Stimulated activated CD8-positive, alpha-beta memory T cell treated with anti-CD3 and anti-CD28 coated beads, Interleukin-15, amount 100 ng/mL, for 4 hours (primary cell): ENCODE measurements around the gene USP36.

Source experiments
- DNase-seq, 2 donors: peaks; one replicate each; pipeline ENCODE4 v3.0.0-alpha.2; 2020; ENCODE audit warnings: low read depth in 2 of 2

USP36 gene

DNA sequence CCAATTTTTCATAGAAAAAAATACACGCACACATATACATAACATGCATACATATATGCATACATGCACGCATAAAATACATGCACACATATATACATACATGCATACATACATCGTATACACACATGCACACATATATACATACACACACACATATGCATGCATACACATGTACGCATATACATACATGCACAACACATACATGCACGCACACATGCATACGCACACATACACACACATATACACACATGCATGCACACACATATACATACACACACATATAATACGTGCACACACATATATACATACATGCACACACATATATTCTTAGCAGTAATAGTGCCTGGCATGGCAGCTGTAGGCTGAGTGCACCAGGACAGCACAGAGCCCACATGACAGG, 24.9 kb downstream of the USP36 start:
- DNase-seq = no peak

DNA sequence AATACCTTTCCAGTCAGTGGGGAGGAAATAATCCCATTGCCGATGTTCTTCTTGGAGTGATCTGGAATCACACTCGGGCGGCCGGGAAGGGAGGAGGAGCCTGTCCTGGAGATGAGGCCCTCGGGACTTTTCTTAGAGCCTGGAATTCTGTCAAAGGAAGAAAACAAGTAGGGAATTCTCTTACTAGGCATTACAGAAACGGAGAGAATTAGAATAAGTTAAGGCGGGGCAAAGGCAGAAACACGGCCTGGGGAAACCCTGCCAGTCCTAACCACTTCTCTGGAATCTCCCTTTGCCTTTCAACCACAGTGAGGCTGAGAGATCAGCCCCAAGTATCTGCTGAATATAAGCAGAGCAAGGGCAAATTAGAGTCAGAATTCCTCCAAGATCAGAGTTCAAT, 27.8 kb downstream of the USP36 start:
- no peak for DNase-seq

DNA sequence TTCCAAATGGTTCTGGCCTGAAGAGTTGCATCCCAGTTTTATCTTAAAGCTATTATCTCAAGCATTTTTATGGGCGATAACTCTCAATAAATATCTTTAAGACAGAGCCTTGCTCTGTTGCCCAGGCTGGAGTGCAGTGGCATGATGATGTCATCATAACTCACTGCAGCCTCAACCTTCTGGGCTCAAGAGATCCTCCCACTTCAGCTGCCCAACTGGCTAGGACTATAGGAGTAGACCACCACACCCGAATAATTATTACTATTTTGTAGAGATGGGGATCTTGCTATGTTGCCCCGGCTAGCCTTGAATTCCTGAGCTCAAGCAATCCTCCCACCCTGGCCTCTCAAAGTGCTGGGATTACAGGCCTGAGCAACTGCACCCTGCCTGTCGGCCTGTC, 32.5 kb downstream of the USP36 start:
- DNase-seq = no peak

DNA sequence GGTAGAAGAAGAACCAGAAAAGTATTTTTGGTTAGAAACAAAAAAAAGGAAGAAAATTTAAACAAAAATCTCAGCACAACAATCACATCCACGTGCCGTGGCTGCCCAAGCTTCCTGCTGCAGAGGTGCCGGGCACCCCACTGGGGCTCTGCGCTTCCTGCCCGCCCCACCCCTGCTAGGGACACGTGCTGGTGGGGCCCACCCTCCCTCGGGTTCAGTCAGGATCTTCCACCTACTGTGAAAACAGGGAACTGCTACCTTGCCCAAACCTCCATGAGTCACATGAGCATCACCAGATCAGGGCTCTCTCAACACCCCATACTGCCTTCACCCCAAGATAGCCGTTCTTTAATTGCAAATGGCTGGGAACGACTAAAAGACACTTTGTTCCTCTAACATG, 34.2 kb downstream of the USP36 start:
- DNase-seq = peak in 1 of 2 donors; percentile 40

DNA sequence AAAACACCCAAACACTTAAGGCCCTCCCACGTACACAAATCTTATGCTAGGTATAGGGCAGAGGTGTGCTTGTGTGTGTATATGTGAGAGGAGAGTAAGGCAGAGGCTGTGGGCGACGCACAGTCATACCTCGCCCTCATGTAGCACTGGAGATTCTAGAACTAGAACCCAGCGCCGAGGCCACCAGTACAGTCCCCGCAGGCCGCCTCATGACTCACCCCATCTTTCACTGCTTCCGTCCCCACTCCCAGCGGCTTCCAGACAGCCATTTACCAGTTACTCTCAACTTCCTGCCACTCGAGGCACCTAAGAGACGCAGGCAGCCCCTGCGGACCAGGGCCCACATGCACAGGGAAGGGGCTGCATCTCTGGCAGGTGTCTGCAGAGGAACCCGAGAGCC, 35.3 kb downstream of the USP36 start:
- peak; percentile 50 to 54 for DNase-seq

DNA sequence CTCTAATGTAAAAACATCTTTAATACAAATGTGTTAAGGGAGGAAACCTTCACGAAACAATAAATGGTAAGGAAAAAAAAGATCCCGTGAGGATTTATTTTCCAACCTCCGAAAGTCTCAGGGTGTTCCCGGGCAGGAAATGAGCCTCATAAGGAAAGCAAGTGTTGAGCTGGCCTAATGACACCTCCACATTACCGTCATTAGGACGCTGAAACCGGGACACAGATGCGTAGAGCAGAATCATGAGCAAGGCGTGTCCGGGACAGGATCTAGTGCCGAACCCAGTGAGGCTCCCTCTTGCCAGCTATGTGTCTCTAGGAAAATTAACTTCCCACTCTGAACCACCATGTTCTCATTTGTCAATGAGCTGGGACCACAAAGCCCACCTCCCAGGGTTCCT, 35.8 kb downstream of the USP36 start:
- DNase-seq = no peak

DNA sequence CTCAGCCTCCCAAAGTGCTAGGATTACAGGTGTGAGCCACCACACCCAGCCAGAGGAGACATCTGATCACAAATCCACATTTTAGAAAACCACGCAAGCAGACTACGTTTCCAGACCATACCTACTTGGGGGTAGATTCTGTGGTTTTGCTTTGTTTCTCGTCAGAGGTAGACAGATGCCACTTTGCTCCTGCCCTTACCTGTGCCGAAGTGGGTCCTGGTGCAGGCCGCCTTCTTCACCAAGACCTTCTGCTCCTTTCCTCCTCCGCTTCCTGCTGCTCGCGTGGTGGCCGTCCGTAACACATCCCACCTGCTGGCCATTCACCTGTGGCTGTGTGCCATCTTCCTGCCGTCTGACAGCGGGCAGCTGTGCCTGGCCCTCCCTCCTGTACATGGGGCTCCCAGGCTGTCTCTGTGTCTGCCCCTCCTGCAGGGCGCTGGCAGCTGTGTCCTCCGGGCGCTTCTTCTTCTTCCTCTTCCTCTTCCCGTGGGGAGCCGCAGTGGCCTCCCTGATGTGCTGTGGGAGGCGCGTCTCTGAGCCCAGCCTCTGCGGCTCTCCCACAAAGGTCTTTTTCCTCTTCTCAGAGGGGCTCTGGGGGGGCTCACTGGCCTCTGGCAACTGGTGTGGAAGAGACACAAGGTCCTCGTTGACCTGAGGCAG, 37.3 kb downstream of the USP36 start:
- DNase-seq = no peak

DNA sequence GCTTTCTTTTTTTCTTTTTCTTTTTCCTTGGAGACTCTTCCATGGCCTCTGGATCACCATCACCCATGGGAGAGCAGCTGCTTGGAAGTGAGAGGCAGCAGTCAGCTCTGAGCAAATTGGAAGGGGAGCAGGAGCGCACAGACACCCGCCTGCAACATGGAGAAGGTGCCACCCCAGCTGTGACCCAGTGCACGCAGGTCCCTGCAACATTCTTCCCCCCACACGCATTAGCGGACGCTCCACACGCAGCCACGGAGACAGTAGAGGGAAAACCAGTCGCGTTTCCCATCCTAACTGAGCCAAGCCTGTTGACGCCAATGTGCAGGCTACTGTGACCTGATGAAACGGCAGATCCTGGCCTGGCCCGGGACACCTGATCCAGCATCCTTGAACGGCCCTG, 38.2 kb downstream of the USP36 start:
- no peak for DNase-seq

DNA sequence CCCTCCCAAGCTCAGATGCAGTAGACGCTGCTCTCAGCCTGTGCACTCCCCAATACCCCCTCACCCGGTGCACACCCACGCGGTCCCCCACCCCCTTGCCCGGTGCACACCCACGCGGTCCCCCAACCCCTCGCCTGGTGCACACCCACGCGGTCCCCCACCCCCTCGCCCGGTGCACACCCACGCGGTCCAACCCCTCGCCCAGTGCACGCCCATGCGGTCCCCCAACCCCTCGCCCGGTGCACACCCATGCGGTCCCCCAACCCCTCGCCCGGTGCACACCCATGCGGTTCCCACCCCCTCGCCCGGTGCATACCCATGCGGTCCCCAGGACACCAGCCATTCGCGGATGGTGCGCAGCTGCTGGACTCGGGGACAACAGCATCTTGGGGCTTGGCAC, 38.6 kb downstream of the USP36 start:
- DNase-seq = no peak

DNA sequence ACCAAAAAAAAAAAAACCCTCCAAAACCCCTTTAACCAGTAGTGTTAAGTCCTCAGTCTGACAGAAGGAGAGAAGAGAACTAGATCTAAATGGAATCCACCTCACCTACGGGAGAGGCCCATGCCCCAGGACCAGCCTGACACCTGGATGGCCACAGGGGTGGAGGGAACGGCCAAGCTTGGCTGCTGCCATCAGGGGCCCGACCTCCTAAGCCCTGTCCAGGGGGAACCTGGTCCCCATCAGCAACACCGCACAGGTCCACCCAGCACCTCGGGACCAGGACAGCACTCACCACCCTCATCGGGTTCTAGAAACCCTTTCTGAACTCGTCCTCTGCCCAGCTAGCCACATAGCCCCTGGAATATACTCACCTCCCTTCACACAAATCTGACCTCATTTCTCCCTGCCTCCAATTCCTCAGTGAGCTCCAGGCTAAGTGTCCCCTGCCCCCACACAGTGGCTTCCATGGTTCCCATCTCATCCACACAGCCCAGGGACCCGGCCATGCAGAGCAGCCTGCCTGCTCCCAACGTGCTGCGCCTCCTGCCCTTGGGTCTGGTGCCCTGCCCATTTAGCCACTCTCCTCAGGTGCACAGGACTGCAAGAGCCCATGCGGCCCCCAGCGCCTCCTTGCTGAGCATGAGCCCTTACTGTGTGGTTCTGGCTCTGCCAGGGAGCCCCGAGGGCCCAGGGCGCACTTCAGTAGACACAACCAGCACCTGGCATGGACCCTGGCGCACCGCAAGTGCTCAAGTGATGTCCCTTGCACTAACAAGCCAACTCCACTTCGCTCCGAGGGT, 40.3 kb downstream of the USP36 start:
- DNase-seq = no peak

DNA sequence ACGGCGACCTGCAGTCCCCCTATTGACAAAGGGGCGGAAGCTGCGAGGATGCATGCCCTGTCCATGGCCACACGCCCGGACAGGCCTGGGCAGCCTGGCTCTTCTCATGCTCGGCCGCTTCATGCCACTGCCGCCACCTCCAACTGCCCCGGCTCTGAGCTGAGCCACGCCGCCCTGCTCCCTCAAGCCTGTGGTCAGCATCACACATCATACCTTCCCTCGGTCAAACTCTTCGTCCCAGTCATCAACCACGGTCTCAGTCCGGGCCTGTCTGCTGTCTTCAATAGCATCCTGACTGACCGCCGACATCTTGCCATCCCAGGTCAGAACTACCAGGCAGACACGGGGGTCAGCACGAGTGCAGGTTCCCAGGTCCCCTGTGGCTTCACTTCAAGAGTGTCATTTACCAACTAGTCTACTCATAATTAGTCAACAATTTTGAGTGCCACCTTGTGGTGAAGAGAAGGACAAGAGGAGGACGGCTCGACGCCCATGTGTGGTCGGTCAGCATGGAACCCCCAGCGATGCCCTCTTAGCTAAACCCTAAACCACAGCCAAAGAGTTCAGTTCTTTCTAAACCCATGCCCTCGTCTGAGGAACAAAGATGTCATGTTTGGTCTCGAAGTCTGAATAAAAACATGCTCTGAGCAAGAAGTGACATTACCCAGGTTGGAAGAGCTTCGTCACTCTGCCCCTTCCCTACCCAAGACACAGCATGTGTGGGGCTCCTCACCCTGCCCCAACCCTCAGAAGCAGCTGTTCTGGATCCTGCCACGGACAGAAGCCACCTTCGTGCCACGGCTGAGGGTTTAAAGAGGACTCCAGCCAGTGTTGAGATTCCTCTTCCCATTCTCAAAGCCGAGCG, 41.7 kb downstream of the USP36 start:
- no peak for DNase-seq

DNA sequence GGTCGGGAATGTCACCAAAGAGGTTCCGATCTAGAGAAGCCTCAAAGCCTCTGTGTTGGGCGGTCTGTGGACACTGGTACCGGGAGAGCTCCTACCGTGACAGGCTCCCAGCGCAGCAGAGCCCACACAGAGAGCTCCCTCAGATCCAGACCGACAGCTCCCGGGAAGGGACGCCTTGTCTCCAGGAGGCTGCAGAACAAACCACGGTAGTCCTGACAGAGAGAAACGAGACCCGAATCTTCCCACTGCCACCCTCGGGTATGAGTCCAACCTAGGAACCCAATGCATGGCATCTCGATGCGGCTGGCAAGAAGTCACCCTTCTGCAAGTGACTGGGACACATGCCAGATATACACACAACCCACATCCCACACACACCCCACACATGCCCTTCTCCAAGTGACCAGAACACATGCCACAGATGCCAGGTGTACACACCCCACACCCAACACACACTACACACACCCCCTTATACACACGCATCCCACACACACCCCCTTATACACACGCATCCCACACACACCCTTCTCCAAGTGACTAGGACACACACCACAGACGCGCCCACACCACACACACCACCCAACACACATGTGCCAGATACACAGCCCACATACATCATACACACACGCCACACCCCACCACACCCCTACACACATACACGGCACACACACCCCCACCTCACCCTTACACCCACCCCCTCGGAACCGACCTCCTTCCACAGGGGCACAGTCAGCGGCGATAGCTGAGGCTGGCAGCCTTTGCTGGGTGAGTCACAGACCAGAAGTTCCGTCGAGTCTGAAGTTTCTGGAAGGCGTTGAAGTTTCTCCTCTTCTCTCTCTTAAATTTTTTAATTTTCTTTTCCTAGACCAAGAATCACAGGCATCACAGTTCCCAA, 42.7 kb downstream of the USP36 start:
- no peak for DNase-seq

DNA sequence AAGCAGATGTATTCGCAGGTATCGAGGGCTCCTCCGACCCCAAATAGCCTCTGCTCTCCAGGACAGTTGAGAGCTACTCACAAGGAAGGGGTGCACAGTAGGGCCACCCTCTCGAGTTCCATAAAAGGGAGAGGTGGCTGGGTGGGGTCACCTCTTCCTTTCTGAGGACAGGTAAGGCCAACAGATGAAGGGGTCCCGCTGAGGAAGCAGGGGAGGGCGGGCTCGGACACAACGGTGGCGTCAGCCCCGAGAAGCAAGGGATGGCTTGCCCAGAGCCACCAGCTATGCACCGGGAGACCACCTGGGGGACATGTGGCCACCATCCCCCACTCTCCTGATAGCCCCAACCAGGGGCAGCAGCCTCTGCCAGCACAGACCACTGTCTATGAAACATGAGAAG, 43.4 kb downstream of the USP36 start:
- no peak for DNase-seq

DNA sequence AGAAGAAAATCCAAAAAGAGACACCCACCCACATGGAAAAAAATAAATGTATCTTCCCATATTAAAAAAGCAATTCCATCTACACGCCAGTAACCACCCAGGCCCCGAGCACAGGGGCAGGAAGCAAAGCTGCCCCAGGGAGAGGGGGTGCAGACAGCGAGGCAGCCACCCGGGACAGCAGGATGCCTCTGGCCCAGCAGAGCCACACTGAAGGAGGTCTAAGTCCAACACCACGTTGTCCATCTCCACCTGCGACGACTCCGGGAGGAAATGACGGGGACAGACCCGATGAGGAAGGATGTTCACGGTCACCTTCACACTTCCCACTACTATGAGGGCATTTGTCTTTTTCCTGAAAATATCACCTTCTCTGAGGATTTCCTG, 44.1 kb downstream of the USP36 start:
- DNase-seq = no peak

DNA sequence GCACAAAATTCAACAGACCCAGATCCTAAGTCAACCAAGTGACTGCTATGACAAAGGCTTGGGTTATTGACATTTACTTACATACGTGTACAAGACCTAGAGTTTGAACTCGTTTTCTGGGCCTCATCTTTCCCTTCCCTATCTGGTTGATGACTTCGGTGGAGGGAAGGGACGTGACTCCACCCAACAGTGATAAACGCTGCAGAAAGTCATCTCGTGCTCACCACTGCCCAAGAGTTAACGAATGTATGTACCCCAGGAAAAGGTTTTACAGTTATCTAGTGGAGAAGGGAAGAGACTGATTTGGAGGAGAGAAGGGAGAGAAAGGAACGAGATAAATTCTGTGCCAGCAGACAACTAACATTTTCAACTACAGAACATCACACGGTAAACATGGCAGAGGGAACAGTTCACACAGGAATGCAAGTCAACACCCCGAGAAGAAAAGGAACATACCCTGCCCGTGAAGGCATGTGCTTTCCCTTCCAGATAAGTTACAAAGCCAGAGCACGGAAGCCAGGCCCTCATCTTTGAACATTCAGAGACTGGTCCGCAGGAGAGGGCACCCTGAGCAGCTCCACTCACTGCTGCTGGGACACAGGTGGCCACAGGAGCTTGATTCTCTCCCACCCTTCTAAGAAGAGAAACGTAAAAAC, 44.6 kb downstream of the USP36 start:
- no peak for DNase-seq

DNA sequence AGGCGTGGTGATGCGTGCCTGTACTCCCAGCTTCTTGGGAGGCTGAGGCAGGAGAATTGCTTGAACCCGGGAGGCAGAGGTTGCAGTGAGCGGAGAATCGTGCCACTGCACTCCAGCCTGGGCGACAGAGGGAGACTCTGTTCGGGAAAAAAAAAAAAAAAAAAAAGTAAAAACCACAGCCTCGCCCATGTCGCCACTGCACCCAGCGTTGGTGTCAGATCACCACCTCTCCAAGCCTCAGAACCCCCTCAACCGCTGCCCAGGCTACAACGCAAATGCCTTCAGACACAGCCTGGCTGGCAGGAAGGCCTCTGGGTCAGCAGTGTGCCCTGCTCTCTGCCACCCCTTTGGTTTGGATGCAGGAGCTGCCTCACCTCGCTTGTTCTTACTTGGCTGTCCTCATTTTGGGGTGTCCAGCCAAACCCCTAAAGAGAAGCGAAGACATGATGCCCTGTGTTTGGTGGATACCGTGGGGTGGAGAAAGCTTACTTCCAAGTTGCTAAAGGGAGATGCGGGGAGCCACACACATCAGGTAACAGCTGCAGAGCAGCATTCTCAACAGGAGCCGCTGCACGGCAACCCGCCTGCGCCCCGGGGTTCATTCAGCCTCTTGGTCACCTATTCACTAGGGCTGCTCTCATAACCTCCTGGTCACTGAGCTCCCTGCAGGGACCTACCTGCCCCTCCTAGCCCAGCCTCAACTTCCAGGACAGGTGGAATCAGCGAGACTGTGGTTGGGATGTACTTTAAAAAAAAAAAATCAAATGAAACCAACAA, 45.6 kb downstream of the USP36 start:
- no peak for DNase-seq

DNA sequence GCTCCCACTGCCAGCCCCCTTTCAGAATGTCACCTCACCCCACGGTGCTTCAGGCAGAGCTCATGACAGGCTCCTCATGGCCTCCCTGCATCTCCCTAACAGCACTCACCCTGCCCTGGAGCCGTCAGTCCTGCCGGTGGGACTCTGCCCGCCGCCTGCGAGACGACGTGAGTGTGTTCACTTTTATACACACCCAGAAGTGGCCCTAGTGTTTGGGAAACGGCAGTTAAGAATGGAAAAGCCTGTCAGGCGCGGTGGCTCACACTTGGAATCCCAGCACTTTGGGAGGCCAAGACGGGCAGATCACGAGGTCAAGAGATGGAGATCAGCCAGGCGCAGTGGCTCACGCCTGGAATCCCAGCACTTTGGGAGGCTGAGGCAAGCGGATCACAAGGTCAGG, 46.2 kb downstream of the USP36 start:
- no peak for DNase-seq

DNA sequence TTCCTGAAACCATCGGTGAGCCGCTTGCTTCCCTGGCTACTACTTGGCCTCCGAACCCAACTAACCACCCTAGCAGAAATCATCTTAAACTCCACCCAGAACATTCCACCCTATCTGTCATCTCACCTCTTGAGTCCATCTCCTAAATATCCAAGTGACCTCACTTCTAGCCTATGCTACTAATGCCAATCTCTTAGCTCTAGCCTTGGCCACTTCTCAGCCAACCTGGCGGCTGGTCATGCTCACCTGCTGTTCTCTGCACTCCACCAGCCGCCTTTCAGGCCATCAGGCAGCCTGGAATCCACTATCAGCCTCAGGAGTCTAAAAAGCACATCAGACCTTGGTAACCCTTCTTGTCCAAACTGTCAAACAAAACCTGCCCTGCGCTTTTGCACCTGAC, 46.6 kb downstream of the USP36 start:
- no peak for DNase-seq

DNA sequence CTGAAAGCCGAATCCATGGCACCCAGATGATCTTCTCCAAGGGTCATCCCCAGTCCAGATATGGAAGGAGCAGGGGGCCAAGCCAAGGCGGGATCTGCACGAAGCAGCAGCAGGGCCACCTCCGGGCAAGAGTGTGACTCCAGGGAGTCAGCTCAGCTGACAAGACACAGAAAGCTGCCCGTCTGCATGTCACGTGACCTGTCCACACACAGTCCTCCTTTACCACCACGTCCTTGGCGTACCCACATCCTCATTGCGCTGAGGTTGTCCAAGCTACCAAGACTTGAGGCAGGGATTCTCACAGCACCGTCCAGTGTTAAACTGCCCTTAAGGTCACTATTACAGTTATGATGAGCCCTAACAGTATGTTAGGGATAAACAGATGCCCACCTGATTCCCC, 47.2 kb downstream of the USP36 start:
- no peak for DNase-seq
